ENCODE measurements around the gene GRIN3A.
A peak's percentile ranks its signal among the peaks of the same experiment; 100 is the strongest.
"Not testable (repeated sequence)": the region's sequence is repeated elsewhere in the genome, so short reads cannot be mapped to it uniquely, and the experiment has no call there.

Gene GRIN3A

GRCh38 chr9:101629636-101630035, 108.8 kb downstream of the GRIN3A start:
- DNase-seq, result peak; percentile 80

DNA sequence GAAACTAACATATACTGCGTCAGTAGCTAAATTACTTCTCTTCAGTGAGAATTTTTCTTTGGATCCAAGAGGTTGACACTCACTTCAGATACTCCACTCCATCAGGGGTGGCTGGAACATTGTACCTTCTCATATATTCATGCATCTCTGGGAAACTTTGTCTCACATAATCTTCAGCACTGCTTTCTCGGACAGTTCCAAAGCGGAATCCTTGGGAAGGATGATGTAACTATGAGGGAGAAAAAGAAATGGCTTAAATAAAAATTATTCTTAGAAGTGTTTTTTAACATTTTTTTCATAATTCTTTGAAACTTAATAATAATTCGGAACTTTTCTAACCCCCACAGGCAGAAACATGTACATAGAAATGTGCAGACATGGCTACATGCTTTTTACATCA, 110.3 kb downstream of the GRIN3A start:
- no peak for DNase-seq

DNA sequence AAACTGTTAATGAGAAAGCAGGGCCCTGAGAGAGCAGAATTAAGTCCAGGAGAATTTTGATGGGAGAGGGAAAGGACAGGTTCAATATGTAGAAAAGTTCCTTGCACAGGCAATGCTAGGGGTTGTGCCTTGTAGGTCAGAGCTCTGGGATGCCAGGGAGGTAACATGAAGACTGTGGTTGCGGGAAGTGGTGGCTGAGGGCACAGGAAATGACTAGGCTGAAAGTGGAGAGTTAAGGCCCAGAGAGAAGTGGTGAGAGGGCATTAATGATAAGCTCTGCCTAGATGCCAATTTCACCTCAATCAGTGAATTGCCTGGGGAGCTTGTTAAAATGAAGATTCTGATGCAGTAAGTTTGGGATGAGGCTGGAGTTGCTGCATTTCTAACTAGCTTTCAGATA, 112.2 kb downstream of the GRIN3A start:
- DNase-seq, result peak; percentile 70

DNA sequence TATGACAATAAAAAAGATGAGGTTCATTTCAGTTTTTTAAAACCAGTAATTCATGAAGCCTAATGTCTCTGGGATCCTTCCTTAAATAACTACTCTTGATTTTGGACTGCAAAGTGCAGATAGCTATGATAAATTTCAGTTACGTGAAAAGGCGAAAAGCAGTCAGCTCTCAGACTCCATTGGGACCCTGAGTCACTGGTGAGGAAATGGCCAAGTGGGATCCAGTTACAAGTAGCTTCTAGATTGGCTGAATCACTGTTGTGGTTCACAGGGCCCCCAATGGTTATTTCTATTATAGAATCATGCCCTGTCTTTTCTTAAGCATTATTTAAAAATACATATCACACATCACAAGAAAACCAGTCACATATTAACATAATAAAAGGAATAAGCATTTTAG, 112.6 kb downstream of the GRIN3A start:
- DNase-seq, result no peak

GRCh38 chr9:101620452-101620851, 118.0 kb downstream of the GRIN3A start:
- DNase-seq, result no peak

- DNase-seq, result no peak
Measured at GRCh38 chr9:101618698-101619097, 119.7 kb downstream of the GRIN3A start.

- no peak for DNase-seq
Measured at GRCh38 chr9:101605547-101605946, 132.9 kb downstream of the GRIN3A start.

GRCh38 chr9:101604296-101604695, 134.2 kb downstream of the GRIN3A start:
- DNase-seq, result no peak

GRCh38 chr9:101601904-101602765, 136.3 kb downstream of the GRIN3A start:
- peak; percentile 37 for DNase-seq

DNA sequence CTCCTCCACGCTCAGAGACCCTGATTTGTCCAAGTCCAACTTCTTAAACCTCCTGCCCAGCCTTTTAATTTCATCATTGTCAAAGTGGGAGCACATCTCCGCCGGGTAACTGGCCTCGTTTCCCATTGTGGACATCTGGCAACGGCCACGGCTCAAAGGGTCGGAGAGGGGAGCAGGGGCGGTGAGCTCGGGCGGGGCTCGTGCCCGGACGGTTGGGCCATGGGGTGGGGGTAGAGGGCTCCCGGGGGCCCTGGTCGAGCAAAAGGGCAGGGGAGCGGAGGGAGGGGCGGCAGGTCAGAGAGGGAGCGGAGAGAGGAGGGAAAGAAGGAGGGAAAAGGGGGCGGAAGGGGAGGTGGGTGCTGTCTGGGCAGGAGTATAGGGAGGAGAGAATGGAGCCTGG, 143.7 kb downstream of the GRIN3A start, which contains the start of gene PPP3R2:
Gene PPP3R2 (minus strand): TSS at position 174 of the 400 bp plus-strand sequence. CDS start 48 bp downstream, at position 126.
- no peak for DNase-seq

- no peak for DNase-seq
Measured at GRCh38 chr9:101593345-101593744, 145.1 kb downstream of the GRIN3A start.

- no peak for DNase-seq
Measured at GRCh38 chr9:101592788-101593187, 145.7 kb downstream of the GRIN3A start.

- no peak for DNase-seq
Measured at GRCh38 chr9:101591787-101592446, 146.5 kb downstream of the GRIN3A start.

GRCh38 chr9:101590901-101591300, 147.5 kb downstream of the GRIN3A start:
- no peak for DNase-seq

DNA sequence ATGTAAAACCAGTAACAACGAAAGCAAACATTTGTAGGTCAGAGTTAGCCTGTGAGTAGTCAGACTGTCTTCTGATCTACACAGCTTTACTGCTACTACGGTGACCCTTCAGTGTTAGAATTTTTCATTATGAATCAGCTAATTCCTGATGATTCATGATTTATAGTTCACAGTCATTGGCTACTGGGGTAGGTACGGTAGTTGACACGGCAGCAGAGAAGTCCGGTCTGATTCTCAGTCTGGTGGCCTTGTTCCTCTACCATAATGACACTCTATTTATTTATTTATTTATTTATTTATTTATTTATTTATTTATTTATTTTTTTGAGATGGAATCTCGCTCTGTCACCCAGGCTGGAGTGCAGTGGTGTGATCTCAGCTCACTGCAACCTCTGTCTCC, 148.4 kb downstream of the GRIN3A start:
- DNase-seq, result not testable (repeated sequence)

DNA sequence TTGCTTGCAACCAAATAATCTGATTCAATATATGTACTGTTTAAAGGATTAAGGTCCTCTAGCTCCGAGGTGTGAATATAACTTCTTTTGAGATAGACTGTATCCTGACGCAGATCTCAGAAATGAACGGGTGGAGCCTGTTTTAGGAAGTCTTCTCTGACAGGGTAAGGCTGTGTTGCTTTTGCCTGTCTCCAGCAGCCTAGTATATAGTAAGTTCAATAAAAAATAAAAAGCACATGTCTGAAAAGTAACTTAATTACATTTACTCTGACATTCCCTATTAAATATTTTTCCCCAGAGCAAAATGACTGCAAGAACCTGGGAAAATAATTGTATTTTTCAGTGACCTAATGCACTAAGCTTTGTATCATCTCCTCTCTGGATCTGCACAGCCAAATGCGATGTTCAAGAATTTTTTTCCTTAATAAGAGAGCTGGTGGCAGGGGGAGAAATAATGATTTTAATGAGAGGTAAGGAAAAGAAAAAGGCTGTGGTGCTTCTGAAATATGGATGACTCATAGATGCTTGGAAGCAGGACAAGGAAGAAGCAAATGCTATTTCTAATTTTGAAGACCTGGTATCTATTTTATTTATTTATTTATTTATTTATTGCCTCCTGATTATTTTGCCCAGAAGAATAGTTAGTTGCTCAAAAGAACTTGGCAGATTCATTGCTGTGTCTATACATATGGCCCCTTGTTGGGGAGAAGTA, 151.0 kb downstream of the GRIN3A start:
- no peak for DNase-seq

DNA sequence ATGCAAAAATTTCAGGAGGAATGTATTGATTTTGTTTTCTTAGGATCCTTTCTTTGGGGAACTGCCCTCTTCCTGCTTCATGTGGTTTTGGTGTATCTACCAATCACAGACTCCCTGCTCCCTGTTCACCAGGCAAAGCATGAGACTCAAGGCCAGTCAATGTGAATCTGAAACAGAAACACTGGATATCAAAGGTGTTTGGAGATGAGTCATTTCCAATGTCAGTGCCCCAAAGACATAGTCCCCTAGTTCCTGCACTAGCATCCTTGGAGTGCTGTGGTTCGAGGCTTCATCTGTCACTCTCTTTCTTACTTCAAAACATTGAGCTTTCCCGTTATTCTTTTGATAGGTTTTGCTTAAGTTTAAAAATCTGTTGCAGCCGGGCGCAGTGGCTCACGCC, 151.8 kb downstream of the GRIN3A start:
- DNase-seq, result peak; percentile 69

- DNase-seq, result peak; percentile 93
Measured at GRCh38 chr9:101585740-101586139, 152.7 kb downstream of the GRIN3A start.

DNA sequence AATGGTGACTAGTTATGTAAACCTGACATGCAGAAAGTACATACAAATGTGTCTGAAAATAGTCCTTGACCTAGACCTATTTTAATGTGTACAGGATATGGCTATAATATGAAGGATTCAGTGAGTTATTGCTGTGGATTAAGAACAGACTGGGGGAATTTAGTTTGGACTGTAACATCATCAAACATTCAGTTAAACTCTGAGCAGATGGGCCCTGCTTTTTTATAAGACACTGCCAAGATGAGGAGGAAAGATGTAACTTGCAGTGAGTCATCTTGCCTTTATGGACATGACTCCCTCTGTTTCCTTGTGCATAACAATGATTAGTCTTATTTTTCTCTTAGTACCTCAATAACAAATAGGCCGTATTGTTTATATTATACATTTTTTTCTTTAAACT, 155.9 kb downstream of the GRIN3A start:
- no peak for DNase-seq

- DNase-seq, result peak; percentile 92
Measured at GRCh38 chr9:101579711-101580545, 158.5 kb downstream of the GRIN3A start.

- DNase-seq, result peak; percentile 97
Measured at GRCh38 chr9:101578378-101578777, 160.1 kb downstream of the GRIN3A start.

DNA sequence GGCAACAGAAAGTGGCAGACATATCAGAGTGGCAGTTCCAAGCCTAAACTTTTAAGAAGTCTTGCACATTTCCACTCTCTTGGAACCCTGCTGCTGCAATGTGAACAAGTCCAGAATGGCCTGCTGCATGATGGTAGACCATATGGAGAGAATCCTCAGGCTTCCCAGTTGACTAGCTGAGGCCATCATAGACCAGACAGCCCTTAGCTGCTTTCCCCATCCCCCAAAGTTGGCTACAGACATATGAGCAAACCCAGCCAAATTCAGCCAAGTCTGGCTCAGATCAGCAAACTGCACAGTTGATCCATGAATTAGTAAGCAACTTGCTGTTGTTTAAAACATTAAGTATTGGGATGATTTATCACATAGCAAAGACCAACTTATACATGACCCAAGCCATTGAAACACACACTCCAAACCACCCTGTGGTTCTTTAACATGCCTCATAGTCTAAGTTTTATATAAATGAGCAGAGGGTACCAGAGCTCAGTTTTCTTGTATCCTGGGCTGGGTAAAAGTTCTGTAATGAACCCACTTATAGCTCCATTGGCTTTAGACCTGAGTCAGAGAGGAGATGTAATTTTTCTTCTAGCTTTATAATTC, 163.6 kb downstream of the GRIN3A start:
- no peak for DNase-seq
